ENCODE measurements around the gene CTSL.

DNA sequence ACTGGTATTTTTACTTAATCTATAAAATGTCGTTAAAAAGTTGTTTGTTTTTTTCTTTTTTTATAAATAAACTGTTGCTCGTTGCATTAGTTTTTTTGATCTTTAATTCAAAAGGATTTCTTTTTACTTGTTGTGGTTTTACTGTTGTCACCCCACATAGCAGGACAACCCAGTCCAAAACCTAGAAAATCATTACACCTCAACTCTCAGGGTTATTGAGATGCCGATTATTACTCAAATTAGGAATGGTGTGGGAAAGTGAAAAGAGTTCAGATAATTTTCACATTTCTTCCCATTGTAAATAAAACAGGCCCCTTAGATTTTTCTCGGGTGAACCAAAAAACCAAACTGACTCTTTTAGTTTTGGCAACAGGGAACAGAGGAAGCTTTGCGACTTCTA, 17.4 kb upstream of the CTSL start:
- TF ChIP-seq, protein P1, sequence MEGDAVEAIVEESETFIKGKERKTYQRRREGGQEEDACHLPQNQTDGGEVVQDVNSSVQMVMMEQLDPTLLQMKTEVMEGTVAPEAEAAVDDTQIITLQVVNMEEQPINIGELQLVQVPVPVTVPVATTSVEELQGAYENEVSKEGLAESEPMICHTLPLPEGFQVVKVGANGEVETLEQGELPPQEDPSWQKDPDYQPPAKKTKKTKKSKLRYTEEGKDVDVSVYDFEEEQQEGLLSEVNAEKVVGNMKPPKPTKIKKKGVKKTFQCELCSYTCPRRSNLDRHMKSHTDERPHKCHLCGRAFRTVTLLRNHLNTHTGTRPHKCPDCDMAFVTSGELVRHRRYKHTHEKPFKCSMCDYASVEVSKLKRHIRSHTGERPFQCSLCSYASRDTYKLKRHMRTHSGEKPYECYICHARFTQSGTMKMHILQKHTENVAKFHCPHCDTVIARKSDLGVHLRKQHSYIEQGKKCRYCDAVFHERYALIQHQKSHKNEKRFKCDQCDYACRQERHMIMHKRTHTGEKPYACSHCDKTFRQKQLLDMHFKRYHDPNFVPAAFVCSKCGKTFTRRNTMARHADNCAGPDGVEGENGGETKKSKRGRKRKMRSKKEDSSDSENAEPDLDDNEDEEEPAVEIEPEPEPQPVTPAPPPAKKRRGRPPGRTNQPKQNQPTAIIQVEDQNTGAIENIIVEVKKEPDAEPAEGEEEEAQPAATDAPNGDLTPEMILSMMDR (optimal IDR thresholded peaks at IDR 0.05 in 1 of 3, IDR thresholded peaks at IDR 0.05 in 1 of 3, conservative IDR thresholded peaks at IDR 0.05 in 1 of 3; ENCODE audit: extremely low read depth in 1 of 3, insufficient read depth in 2 of 3, low read length in 3 of 3): no peak
- no peak for TF ChIP-seq EZH2 (IDR thresholded peaks at IDR 0.05; ENCODE audit: low read length)

Measured in keratinocyte (primary cell).